ENCODE data around the gene RELN. TPM values are rescaled to one million over a fixed set of nuclear protein-coding genes. Genes with fewer than 3 reads are reported as not detected.

RELN gene
- total and polyA plus RNA-seq, 2 of the 13 experiments (the other 11 are each of a cell fraction or from before 2014, with no cell fraction given), result 315 to 332 TPM

GRCh38 chr7:103551016-103551415, 438.4 kb downstream of the RELN start:
- Histone ChIP-seq H3K79me2 (ENCODE audit: insufficient read depth, low read length) (no peaks in the 10 kb centered on the region), H3K9ac (ENCODE audit: insufficient read depth, low read depth, low read length) (no peak overlapping the region), H3K27ac (ENCODE audit: extremely low read length, insufficient read depth, low read length) (no peak overlapping the region), H3K4me1 (ENCODE audit: insufficient read depth, low read length) (no peaks in the 10 kb centered on the region), H3K4me2 (ENCODE audit: low read depth, low read length) (no peak overlapping the region), H4K20me1 (ENCODE audit: insufficient read depth, low read length) (no peaks in the 10 kb centered on the region), H2AFZ (ENCODE audit: low read length) (no peak overlapping the region), H3K27me3 (ENCODE audit: control insufficient read depth in 1 of 2, insufficient read depth in 2 of 2, low read length in 2 of 2) (no peaks in the 10 kb centered on the region), H3K36me3 (replicated peaks in 1 of 2; ENCODE audit: control insufficient read depth in 1 of 2, insufficient read depth in 2 of 2, low read length in 2 of 2) (peaks cover 0 to 28% of the 10 kb centered on the region in 2 experiments; a peak in 3 of 5 replicates), H3K9me3 (ENCODE audit: low read length) (no peaks in the 10 kb centered on the region), H3K4me3 (replicated peaks in 1 of 3; ENCODE audit: insufficient read depth in 1 of 3, low read depth in 2 of 3, low read length in 3 of 3) (no peak overlapping the region)
- BruUV-seq (replicated peaks), result no TSS peak
- no peak for ATAC-seq
- TF ChIP-seq RBM22 (optimal IDR thresholded peaks at IDR 0.05; ENCODE audit: low read length) (peak; percentile 40), ARID2 (CRISPR knock-in tag; IDR thresholded peaks at IDR 0.05; ENCODE audit: borderline replicate concordance) (no peak), AGO2 (optimal IDR thresholded peaks at IDR 0.05; ENCODE audit: low read depth, low read length) (peak; percentile 26)
- POLR2A ChIA-PET, result no interaction called here
- DNase-seq (ENCODE audit: low spot score), result no peak
- 87% methylated on average over 12 of the region's 12 CpGs for WGBS (ENCODE audit: low lambda C conversion rate)
- intact Hi-C loops (cut with micrococcal nuclease; ENCODE audit: unreplicated experiment) (no loop called here), in situ Hi-C loops (cut with HindIII; ENCODE audit: extremely low pct_ligation_motif_present, low pct_unique_long_range_greater_than_20kb) (no loop called here)
- CTCF ChIA-PET (ENCODE audit: low intra/inter-chr PET ratio, low total read pairs), result no interaction called here
- FAIRE-seq, result no peak

- H3K4me2 ChIP-seq (ENCODE audit: low read depth, low read length), result no peak overlapping the region
- no peak overlapping the region for H3K27ac ChIP-seq (ENCODE audit: extremely low read length, insufficient read depth, low read length)
- no peak overlapping the region for H3K4me3 ChIP-seq (replicated peaks in 1 of 3; ENCODE audit: insufficient read depth in 1 of 3, low read depth in 2 of 3, low read length in 3 of 3)
- peaks cover 0 to 25% of the 10 kb centered on the region in 2 experiments; a peak in 3 of 5 replicates for H3K36me3 ChIP-seq (replicated peaks in 1 of 2; ENCODE audit: control insufficient read depth in 1 of 2, insufficient read depth in 2 of 2, low read length in 2 of 2)
- ChIA-PET POLR2A (no interaction called here), CTCF (ENCODE audit: low intra/inter-chr PET ratio, low total read pairs) (no interaction called here)
- DNase-seq (ENCODE audit: low spot score) (no peak), ATAC-seq (no peak), FAIRE-seq (no peak)
- intact Hi-C loops (cut with micrococcal nuclease; ENCODE audit: unreplicated experiment) (no loop called here), in situ Hi-C loops (cut with HindIII; ENCODE audit: extremely low pct_ligation_motif_present, low pct_unique_long_range_greater_than_20kb) (no loop called here)
- H2AFZ ChIP-seq (ENCODE audit: low read length), result no peak overlapping the region
- no TSS peak for BruUV-seq (replicated peaks)
- WGBS (ENCODE audit: low lambda C conversion rate), result 41% methylated on average over 2 of the region's 2 CpGs
- no peak overlapping the region for H3K9ac ChIP-seq (ENCODE audit: insufficient read depth, low read depth, low read length)
- no peaks in the 10 kb centered on the region for H3K9me3 ChIP-seq (ENCODE audit: low read length)
- no peaks in the 10 kb centered on the region for H3K27me3 ChIP-seq (ENCODE audit: control insufficient read depth in 1 of 2, insufficient read depth in 2 of 2, low read length in 2 of 2)
- H3K4me1 ChIP-seq (ENCODE audit: insufficient read depth, low read length), result no peaks in the 10 kb centered on the region
- no peaks in the 10 kb centered on the region for H4K20me1 ChIP-seq (ENCODE audit: insufficient read depth, low read length)
- no peaks in the 10 kb centered on the region for H3K79me2 ChIP-seq (ENCODE audit: insufficient read depth, low read length)
- TF ChIP-seq MAFK (conservative IDR thresholded peaks at IDR 0.05 in 1 of 2, IDR thresholded peaks at IDR 0.05 in 1 of 2; ENCODE audit: low read length in 2 of 2) (peak in 1 of 2 experiments; percentile 36; a peak in 3 of 4 replicates), MIER3 (CRISPR knock-in tag; IDR thresholded peaks at IDR 0.05; ENCODE audit: borderline replicate concordance) (no peak)
These were observed 439.7 kb downstream of the RELN start for GRCh38 chr7:103549786-103550185.
